ENCODE measurements around the gene ZCCHC2.

DNA sequence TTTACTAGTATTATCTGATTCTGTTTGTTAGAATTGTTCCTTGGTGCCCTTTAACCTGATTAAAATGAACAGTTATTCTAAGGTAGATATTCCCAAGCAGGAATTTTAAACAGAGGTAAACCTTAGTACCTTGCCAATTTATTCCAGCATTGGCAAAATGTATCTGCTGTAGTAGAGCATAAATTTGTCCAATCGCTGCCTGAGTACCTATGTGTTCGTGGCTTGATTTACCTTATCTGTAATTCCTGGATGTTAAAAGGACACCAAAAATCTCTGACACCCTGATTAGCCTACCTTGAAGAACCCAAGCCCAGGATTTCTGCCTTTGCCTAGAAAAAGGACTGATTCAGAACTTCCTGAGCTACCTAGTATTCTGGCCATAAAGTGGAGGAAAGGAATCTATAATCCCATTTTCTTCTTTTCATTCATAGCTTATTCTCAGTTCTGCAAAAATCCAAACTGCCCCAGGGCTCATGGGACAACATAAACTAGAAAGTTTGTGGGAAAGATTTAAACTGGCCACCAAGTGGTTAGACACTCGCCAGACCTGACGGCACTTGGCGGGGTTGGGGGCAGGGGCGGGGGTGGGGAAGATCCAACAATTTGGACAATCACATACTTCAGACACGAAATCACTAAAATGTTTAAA, 16.2 kb upstream of the ZCCHC2 start:
- TF ChIP-seq, protein P1, sequence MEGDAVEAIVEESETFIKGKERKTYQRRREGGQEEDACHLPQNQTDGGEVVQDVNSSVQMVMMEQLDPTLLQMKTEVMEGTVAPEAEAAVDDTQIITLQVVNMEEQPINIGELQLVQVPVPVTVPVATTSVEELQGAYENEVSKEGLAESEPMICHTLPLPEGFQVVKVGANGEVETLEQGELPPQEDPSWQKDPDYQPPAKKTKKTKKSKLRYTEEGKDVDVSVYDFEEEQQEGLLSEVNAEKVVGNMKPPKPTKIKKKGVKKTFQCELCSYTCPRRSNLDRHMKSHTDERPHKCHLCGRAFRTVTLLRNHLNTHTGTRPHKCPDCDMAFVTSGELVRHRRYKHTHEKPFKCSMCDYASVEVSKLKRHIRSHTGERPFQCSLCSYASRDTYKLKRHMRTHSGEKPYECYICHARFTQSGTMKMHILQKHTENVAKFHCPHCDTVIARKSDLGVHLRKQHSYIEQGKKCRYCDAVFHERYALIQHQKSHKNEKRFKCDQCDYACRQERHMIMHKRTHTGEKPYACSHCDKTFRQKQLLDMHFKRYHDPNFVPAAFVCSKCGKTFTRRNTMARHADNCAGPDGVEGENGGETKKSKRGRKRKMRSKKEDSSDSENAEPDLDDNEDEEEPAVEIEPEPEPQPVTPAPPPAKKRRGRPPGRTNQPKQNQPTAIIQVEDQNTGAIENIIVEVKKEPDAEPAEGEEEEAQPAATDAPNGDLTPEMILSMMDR (IDR thresholded peaks at IDR 0.05): no peak
- TF ChIP-seq POLR2AphosphoS5 (IDR thresholded peaks at IDR 0.05) (no peak), POLR2A (IDR thresholded peaks at IDR 0.05; ENCODE audit: low read depth) (no peak), EP300 (IDR thresholded peaks at IDR 0.05) (no peak)
